Liver (tissue), 3 donors: ENCODE measurements around the gene RXFP2.

Experiments
- CTCF ChIP-seq: fragments of 150-350 bp; IDR thresholded peaks from 2 replicates; pipeline ENCODE4 v1.5.1; 2017; ENCODE audit warnings: improper control_type of control experiment, low read depth, low read length; ENCODE audit not compliant: missing input control
- MAX ChIP-seq: IDR thresholded peaks from 2 replicates; pipeline ENCODE4 v1.6.1; 2016; ENCODE audit warnings: antibody characterized with exemption
- RAD21 ChIP-seq, 2 donors: IDR thresholded peaks; 2 replicates each; pipeline ENCODE4 v1.6.1; 2016; ENCODE audit warnings: antibody characterized with exemption in 2 of 2, mild to moderate bottlenecking in 2 of 2
- TAF1 ChIP-seq: conservative IDR thresholded peaks from 2 replicates; pipeline ENCODE4 v1.6.1; 2016; ENCODE audit warnings: antibody characterized with exemption, mild to moderate bottlenecking
- donor health status: healthy.
- donor health status: healthy.

- no peak for TF ChIP-seq RAD21 (IDR thresholded peaks at IDR 0.05)
- TF ChIP-seq MAX = no peak
- no peak for TF ChIP-seq CTCF
- no peak for TF ChIP-seq TAF1
Measured at GRCh38 chr13:31851216-31851615, 111.9 kb downstream of the RXFP2 start.
